H1 (cell line): ENCODE measurements around the gene ALDOA. TPM values are rescaled to one million over a fixed set of nuclear protein-coding genes. Genes with fewer than 3 reads are reported as not detected.

ENCODE experiments used
- CTCF ChIA-PET: fragments of 300-600 bp; sonication (Branson Sonifier 250); formaldehyde crosslinking; loops from one replicate; lab custom pipeline; 2021; ENCODE audit not compliant: partially characterized antibody; lab: Charles Lee
- POLR2A ChIA-PET: fragments of 300-600 bp; sonication (Branson Sonifier 250); formaldehyde crosslinking; loops from one replicate; lab custom pipeline; 2021; ENCODE audit warnings: inconsistent platforms; ENCODE audit not compliant: partially characterized antibody; lab: Charles Lee
- DNase-seq, 2 experiments: peaks; one replicate each; pipeline versions ENCODE4 v3.0.0 to v3.0.0-alpha.2; 2010 to 2022; ENCODE audit warnings: low spot score in 2 of 2, low read depth in 1 of 2, mixed read lengths in 1 of 2
- FAIRE-seq: peaks from 2 replicates; lab custom pipeline; 2011; peaks lifted over from hg19 to GRCh38; lab: Jason Lieb, UNC
- H2AFZ ChIP-seq: 2 replicates; pipeline ENCODE4 v1.8.1; 2012; ENCODE audit warnings: low read length, inconsistent platforms
- H2AK5ac ChIP-seq: 2 replicates; pipeline ENCODE4 v1.6.1; 2013; ENCODE audit warnings: low read depth, low read length
- H2BK120ac ChIP-seq: replicated peaks from 2 replicates; pipeline ENCODE3; 2013; ENCODE audit warnings: low read depth, low read length, inconsistent platforms
- H2BK12ac ChIP-seq: 2 replicates; pipeline ENCODE4 v1.6.1; 2013; ENCODE audit warnings: low read depth, low read length
- H2BK15ac ChIP-seq: 2 replicates; pipeline ENCODE4 v1.6.1; 2013; ENCODE audit warnings: low read length
- H2BK20ac ChIP-seq: 2 replicates; pipeline ENCODE4 v1.6.1; 2013; ENCODE audit warnings: low read length
- H2BK5ac ChIP-seq: 2 replicates; pipeline ENCODE4 v1.6.1; 2013; ENCODE audit warnings: low read depth, low read length
- H3K14ac ChIP-seq: 2 replicates; pipeline ENCODE4 v1.6.1; 2013; ENCODE audit warnings: inconsistent platforms; ENCODE audit not compliant: insufficient read length
- H3K18ac ChIP-seq: 2 replicates; pipeline ENCODE4 v1.6.1; 2013; ENCODE audit warnings: low read length; ENCODE audit errors: extremely low read depth
- H3K23ac ChIP-seq: 2 replicates; pipeline ENCODE4 v1.6.1; 2013; ENCODE audit warnings: inconsistent platforms; ENCODE audit not compliant: insufficient read length
- H3K23me2 ChIP-seq: 2 replicates; pipeline ENCODE4 v1.6.1; 2013; ENCODE audit warnings: low read depth, low read length
- H3K27ac ChIP-seq: 2 replicates; pipeline ENCODE4 v1.6.1; 2011; ENCODE audit warnings: low read depth, low read length, inconsistent platforms
- H3K27me3 ChIP-seq, 4 experiments: replicated peaks in 1 of 4; 1 replicate in 1 of 4; 2 replicates in 3 of 4; pipeline versions ENCODE4 v1.6.1 to v1.8.1; 2011 to 2013; ENCODE audit warnings: low read length in 3 of 4, mild to moderate bottlenecking in 3 of 4, inconsistent platforms in 2 of 4, mixed read lengths in 2 of 4, moderate library complexity in 1 of 4; ENCODE audit not compliant: control insufficient read depth in 3 of 4, insufficient read depth in 3 of 4; ENCODE audit errors: extremely low read depth in 1 of 4
- H3K36me3 ChIP-seq, 4 experiments: 2 replicates each; pipeline versions ENCODE4 v1.6.1 to v1.8.1; 2011 to 2013; ENCODE audit warnings: mild to moderate bottlenecking in 4 of 4, low read length in 3 of 4, moderate library complexity in 2 of 4, control low read depth in 1 of 4, inconsistent platforms in 1 of 4; ENCODE audit not compliant: insufficient read depth in 4 of 4, control insufficient read depth in 2 of 4
- H3K4ac ChIP-seq: replicated peaks from 2 replicates; pipeline ENCODE3; 2013; ENCODE audit warnings: low read length, low read depth, mixed read lengths, inconsistent platforms; ENCODE audit not compliant: insufficient read length
- H3K4me1 ChIP-seq, 4 experiments: replicated peaks in 1 of 4; 1 replicate in 1 of 4; 2 replicates in 3 of 4; pipeline versions ENCODE4 v1.6.1 to v1.8.1; 2011 to 2013; ENCODE audit warnings: low read length in 3 of 4, inconsistent platforms in 2 of 4, mixed read lengths in 1 of 4; ENCODE audit not compliant: insufficient read depth in 4 of 4, control insufficient read depth in 3 of 4
- H3K4me2 ChIP-seq, 2 experiments: 2 replicates each; pipeline versions ENCODE4 v1.6.1 to v1.8.1; 2011 to 2013; ENCODE audit warnings: low read depth in 2 of 2, low read length in 2 of 2, control low read depth in 1 of 2, inconsistent platforms in 1 of 2, mild to moderate bottlenecking in 1 of 2; ENCODE audit not compliant: insufficient read depth in 1 of 2
- H3K4me3 ChIP-seq, 4 experiments: fragments of 200-600, 300-600 bp in 1 of 4; sonication (generic), shearing (Covaris generic), sonication (Bioruptor Twin) in 1 of 4; 2 replicates each; pipeline versions ENCODE4 v1.5.1 to v1.8.1; 2011 to 2016; ENCODE audit warnings: low read length in 4 of 4, low read depth in 3 of 4, control low read depth in 2 of 4, inconsistent platforms in 2 of 4, mild to moderate bottlenecking in 2 of 4, mixed read lengths in 1 of 4, moderate library complexity in 1 of 4; ENCODE audit not compliant: insufficient read depth in 2 of 4; ENCODE audit errors: extremely low read depth in 1 of 4
- H3K56ac ChIP-seq: replicated peaks from 2 replicates; pipeline ENCODE3; 2013; ENCODE audit warnings: low read depth, mild to moderate bottlenecking, mixed read lengths, low read length, inconsistent platforms; ENCODE audit not compliant: insufficient read length
- H3K79me1 ChIP-seq: 2 replicates; pipeline ENCODE4 v1.6.1; 2013; ENCODE audit warnings: low read depth, low read length, control low read depth
- H3K79me2 ChIP-seq, 2 experiments: 2 replicates each; pipeline versions ENCODE4 v1.6.1 to v1.8.1; 2012 to 2013; ENCODE audit warnings: low read length in 2 of 2, mild to moderate bottlenecking in 2 of 2, inconsistent platforms in 1 of 2; ENCODE audit not compliant: insufficient read depth in 2 of 2, control insufficient read depth in 1 of 2
- H3K9ac ChIP-seq, 4 experiments: replicated peaks in 1 of 4; 1 replicate in 1 of 4; 2 replicates in 3 of 4; pipeline versions ENCODE4 v1.6.1 to v1.8.1; 2011 to 2013; ENCODE audit warnings: low read depth in 3 of 4, low read length in 3 of 4, control low read depth in 2 of 4, mild to moderate bottlenecking in 2 of 4, moderate library complexity in 2 of 4, inconsistent platforms in 1 of 4; ENCODE audit errors: extremely low read depth in 1 of 4
- H3K9me3 ChIP-seq, 2 experiments: 2 replicates each; pipeline versions ENCODE4 v1.6.1 to v1.8.1; 2012 to 2013; ENCODE audit warnings: mild to moderate bottlenecking in 2 of 2, moderate library complexity in 2 of 2, control low read depth in 1 of 2, inconsistent platforms in 1 of 2, low read depth in 1 of 2, low read length in 1 of 2, mixed read lengths in 1 of 2; ENCODE audit not compliant: insufficient read depth in 2 of 2
- H4K20me1 ChIP-seq, 2 experiments: replicated peaks in 1 of 2; 2 replicates each; pipeline versions ENCODE3 to v1.8.1; 2011 to 2013; ENCODE audit warnings: inconsistent platforms in 2 of 2, low read length in 2 of 2, mild to moderate bottlenecking in 1 of 2; ENCODE audit not compliant: insufficient read depth in 2 of 2, control insufficient read depth in 1 of 2
- H4K5ac ChIP-seq: 2 replicates; pipeline ENCODE4 v1.6.1; 2013; ENCODE audit warnings: low read length, low read depth, mixed read lengths, inconsistent platforms; ENCODE audit not compliant: insufficient read length
- H4K8ac ChIP-seq: 2 replicates; pipeline ENCODE4 v1.8.0; 2013; ENCODE audit warnings: mild to moderate bottlenecking, moderate library complexity, low read length, inconsistent platforms; ENCODE audit not compliant: insufficient read depth; ENCODE audit errors: extremely low read depth
- H4K91ac ChIP-seq: replicated peaks from 2 replicates; pipeline ENCODE3; 2013; ENCODE audit warnings: low read length, mixed read lengths, inconsistent platforms; ENCODE audit not compliant: insufficient read length
- E2F6 ChIP-seq: IDR thresholded peaks from 2 replicates; pipeline ENCODE4 v1.6.1; 2012; ENCODE audit warnings: inconsistent platforms
- KDM4A ChIP-seq: IDR thresholded peaks from one replicate; pipeline ENCODE4 v1.7.1; 2012; ENCODE audit warnings: low read depth, mild to moderate bottlenecking, moderate library complexity, low read length, inconsistent platforms; ENCODE audit not compliant: severe bottlenecking
- MAX ChIP-seq: IDR thresholded peaks from 2 replicates; pipeline ENCODE4 v1.6.1; 2012; ENCODE audit warnings: inconsistent platforms
- POLR2A ChIP-seq, 2 experiments: IDR thresholded peaks; 1 replicate in 1 of 2; 2 replicates in 1 of 2; pipeline ENCODE4 v1.6.1; 2011; ENCODE audit warnings: low read depth in 2 of 2, low read length in 2 of 2, mild to moderate bottlenecking in 2 of 2; ENCODE audit errors: control extremely low read depth in 1 of 2
- RBBP5 ChIP-seq: IDR thresholded peaks from 2 replicates; pipeline ENCODE4 v1.7.1; 2012; ENCODE audit warnings: low read depth, mild to moderate bottlenecking, inconsistent platforms, low read length, moderate library complexity, borderline replicate concordance
- SIN3A ChIP-seq, 2 experiments: IDR thresholded peaks in 1 of 2; conservative IDR thresholded peaks in 1 of 2; 2 replicates each; pipeline ENCODE4 v1.6.1; 2011 to 2012; ENCODE audit warnings: low read length in 2 of 2, improper control_type of control experiment in 1 of 2, low read depth in 1 of 2, mild to moderate bottlenecking in 1 of 2
- SP2 ChIP-seq: IDR thresholded peaks from 2 replicates; pipeline ENCODE4 v1.6.1; 2012; ENCODE audit warnings: mild to moderate bottlenecking, low read length, inconsistent platforms
- TAF7 ChIP-seq: optimal IDR thresholded peaks from 2 replicates; pipeline ENCODE3; 2011; ENCODE audit warnings: low read depth, mild to moderate bottlenecking, inconsistent platforms, low read length, moderate library complexity, borderline replicate concordance
- TCF12 ChIP-seq: IDR thresholded peaks from 2 replicates; pipeline ENCODE4 v1.6.1; 2011; ENCODE audit warnings: low read depth, mild to moderate bottlenecking, low read length
- WGBS, 2 experiments: shearing (Covaris generic) in 1 of 2; methylation state at CpG; one replicate each; pipeline versions ENCODE4 v1.1.6 to v1.1.7; 2013 to 2015; ENCODE audit warnings: low lambda C conversion rate in 2 of 2, mixed read lengths in 2 of 2, inconsistent platforms in 1 of 2, low coverage in 1 of 2, missing lambda C conversion rate in 1 of 2; ENCODE audit not compliant: insufficient replicate concordance in 2 of 2, insufficient coverage in 1 of 2, insufficient read length in 1 of 2; ENCODE audit errors: extremely low coverage in 1 of 2, missing lambda C conversion rate in 1 of 2; 5-methylcytosine and 5-hydroxymethylcytosine counted together
- polyA plus RNA-seq, 7 experiments: library from polyadenylated mRNA; depleted of rRNA in 3 of 7; stranded (reverse) in 5 of 7; unstranded in 2 of 7; fragments of >200 nt in 5 of 7; fragments of 200-250 nt in 2 of 7; gene quantifications; 1 replicate in 5 of 7; 2 replicates in 1 of 7; 4 replicates in 1 of 7; pipeline versions ENCODE4 v1.2.1 to v1.2.3, GENCODE V29; 2011 to 2013; ENCODE audit warnings: missing spikeins in 2 of 7, mixed read lengths in 2 of 7
- total RNA-seq: library from RNA; stranded (reverse); fragmentation: NEBNext Ultra II Directional; extraction: Animal tissue kit (Norgen Biotek cat#: 25700); gene quantifications from 2 replicates; pipeline ENCODE4 v1.2.1, GENCODE V29; 2021

Gene ALDOA
- total and polyA plus RNA-seq, 2 of the 8 experiments (the other 6 are each of a cell fraction or from before 2014, with no cell fraction given): 1,072 to 1,083 TPM

- Histone ChIP-seq H2BK5ac (peak within 1 kb of the TSS; percentile 96), H2BK15ac (peak within 1 kb of the TSS; percentile 72; the same call in 1 of the 2 replicates), H3K27ac (peak within 1 kb of the TSS; percentile 98), H3K23me2 (peaks cover 24% of the 10 kb centered on the region; the same call in 1 of the 2 replicates), H4K20me1 (peaks cover 1 to 18% of the 10 kb centered on the region in 2 experiments), H2AFZ (peak within 1 kb of the TSS; percentile 36; the same call in 1 of the 2 replicates), H3K27me3 (no peaks in the 10 kb centered on the region), H3K36me3 (peaks cover 0 to 4% (median 3%) of the 10 kb centered on the region in 4 experiments; a peak in 3 of 8 replicates), H4K91ac (peak within 1 kb of the TSS; percentile 94), H3K14ac (peak within 1 kb of the TSS; percentile 70), H2BK20ac (0 out of 2 replicates have a peak within 1 kb of the TSS, but pooled peaks have one; percentile 32), H3K4me1 (peaks cover 0 to 19% (median 8%) of the 10 kb centered on the region in 4 experiments; a peak in 6 of 7 replicates), H2BK12ac (peak within 1 kb of the TSS; percentile 88), H3K9me3 (no peaks in the 10 kb centered on the region), H2AK5ac (peak within 1 kb of the TSS; percentile 29; the same call in 1 of the 2 replicates), H4K8ac (peak within 1 kb of the TSS; percentile 99), H3K79me2 (peaks cover 11 to 50% of the 10 kb centered on the region in 2 experiments), H3K4me3 (peak within 1 kb of the TSS; percentile 80 to 100 (median 98)), H3K79me1 (peaks cover 3% of the 10 kb centered on the region), H3K4ac (peak within 1 kb of the TSS; percentile 73), H3K23ac (no peak within 1 kb of the TSS), H4K5ac (peak within 1 kb of the TSS; percentile 92), H3K56ac (peak within 1 kb of the TSS; percentile 92), H3K18ac (peak within 1 kb of the TSS; percentile 88), H2BK120ac (peak within 1 kb of the TSS; percentile 89), H3K9ac (peak within 1 kb of the TSS; percentile 73 to 98 (median 96)), H3K4me2 (peak within 1 kb of the TSS; percentile 56 to 94)
- FAIRE-seq: no peak
- ChIA-PET POLR2A (interaction anchor here (0.7 to 14.0 kb wide), 10 partner anchors 10 to 520 kb away, joined by 3 to 353 read pairs (median 4); partner anchors contain the start of genes ALDOA, CORO1A, GDPD3 and PPP4C), CTCF (interaction anchor here (0.9 to 1.1 kb wide), 3 partner anchors 16 to 41 kb away, joined by 4 to 8 read pairs (median 5); no protein-coding TSS in a partner anchor)
- peak; percentile 78 to 88 for DNase-seq
- WGBS, 2 experiments: 1% methylated on average over 30 of the region's 77 CpGs; no CpG with 5 or more reads in 1 of the 2 experiments
- TF ChIP-seq MAX: peak; percentile 78
- peak; percentile 56 for TF ChIP-seq KDM4A
- TF ChIP-seq SIN3A (conservative IDR thresholded peaks at IDR 0.05 in 1 of 2, IDR thresholded peaks at IDR 0.05 in 1 of 2; ENCODE audit: low read depth in 1 of 2, low read length in 2 of 2): peak; percentile 70 to 81; a peak in 3 of 4 replicates
- peak; percentile 29; the same call in 1 of the 2 replicates for TF ChIP-seq E2F6
- TF ChIP-seq SP2: no peak
- TF ChIP-seq RBBP5: peak; percentile 47; the same call in 1 of the 2 replicates
- TF ChIP-seq TAF7: peak; percentile 68
- TF ChIP-seq TCF12: peak; percentile 36; the same call in 1 of the 2 replicates
- TF ChIP-seq POLR2A (IDR thresholded peaks at IDR 0.05; ENCODE audit: control extremely low read depth in 1 of 2, low read depth in 2 of 2, low read length in 2 of 2): peak; percentile 76 to 78
Measured at GRCh38 chr16:30096105-30096861, 30.7 kb downstream of the ALDOA start, which contains the start of gene YPEL3. Gene YPEL3 (minus strand): TSS chr16:30096213. CDS start chr16:30095482, 731 bp downstream.
